Stimulated activated CD4-positive, alpha-beta T cell treated with anti-CD3 and anti-CD28 coated beads, Interleukin-2, amount 100 ng/mL, for 4 hours (primary cell): ENCODE data around the gene ID1.

Source experiments
- DNase-seq: peaks from one replicate; pipeline ENCODE4 v3.0.0-alpha.2; 2020; ENCODE audit warnings: low read depth

ID1 gene

GRCh38 chr20:31605031-31605901, at the start of gene ID1:
Gene ID1, plus strand, starts transcription at chr20:31605289. Its CDS starts 99 bp downstream, at chr20:31605388.
- DNase-seq, result peak; percentile 88

- no peak for DNase-seq
These were observed 45.4 kb upstream of the ID1 start for GRCh38 chr20:31559704-31560093.

GRCh38 chr20:31560094-31560745, 44.9 kb upstream of the ID1 start:
- peak; percentile 57 for DNase-seq

- no peak for DNase-seq
These were observed 44.1 kb upstream of the ID1 start for GRCh38 chr20:31560746-31561598.

GRCh38 chr20:31562241-31562640, 42.8 kb upstream of the ID1 start:
- DNase-seq, result no peak

- no peak for DNase-seq
These were observed 40.8 kb upstream of the ID1 start for GRCh38 chr20:31564284-31564683.

GRCh38 chr20:31565699-31566318, 39.3 kb upstream of the ID1 start:
- no peak for DNase-seq

GRCh38 chr20:31566319-31566657, 38.8 kb upstream of the ID1 start:
- DNase-seq, result no peak

GRCh38 chr20:31566658-31567379, 38.3 kb upstream of the ID1 start:
- DNase-seq, result peak; percentile 41

GRCh38 chr20:31567380-31567720, 37.7 kb upstream of the ID1 start:
- DNase-seq, result no peak

- no peak for DNase-seq
These were observed 36.9 kb upstream of the ID1 start for GRCh38 chr20:31568041-31568731.

GRCh38 chr20:31568773-31569162, 36.3 kb upstream of the ID1 start:
- DNase-seq, result no peak

- DNase-seq, result peak; percentile 31
These were observed 35.7 kb upstream of the ID1 start for GRCh38 chr20:31569163-31570020.

- no peak for DNase-seq
These were observed 35.0 kb upstream of the ID1 start for GRCh38 chr20:31570021-31570463.

GRCh38 chr20:31570735-31571617, 34.1 kb upstream of the ID1 start:
- DNase-seq, result no peak

- no peak for DNase-seq
These were observed 32.9 kb upstream of the ID1 start for GRCh38 chr20:31572042-31572700.

- DNase-seq, result peak; percentile 78
These were observed 32.2 kb upstream of the ID1 start for GRCh38 chr20:31572701-31573554.
